HT-29 (cell line): Measurements from ENCODE around the gene INPP5A. TPM values are rescaled to one million over a fixed set of nuclear protein-coding genes. Genes with fewer than 3 reads are reported as not detected.
"Not testable (repeated sequence)": the region's sequence is repeated elsewhere in the genome, so short reads cannot be mapped to it uniquely, and the experiment has no call there.

Experiments
- DNase-seq: peaks from one replicate; pipeline ENCODE4 v3.0.0-alpha.2; 2015; ENCODE audit warnings: low spot score
- total RNA-seq: library from RNA; depleted of rRNA; stranded (reverse); fragments of >200 nt; shearing (Covaris generic); gene quantifications from 2 replicates; pipeline ENCODE4 v1.2.3, GENCODE V29; 2014

Gene INPP5A
- total RNA-seq, 1 experiment from 2014 or later, result 22.7 TPM

- DNase-seq, result no peak
Observed at GRCh38 chr10:132754071-132754470, 216.5 kb downstream of the INPP5A start.

DNA sequence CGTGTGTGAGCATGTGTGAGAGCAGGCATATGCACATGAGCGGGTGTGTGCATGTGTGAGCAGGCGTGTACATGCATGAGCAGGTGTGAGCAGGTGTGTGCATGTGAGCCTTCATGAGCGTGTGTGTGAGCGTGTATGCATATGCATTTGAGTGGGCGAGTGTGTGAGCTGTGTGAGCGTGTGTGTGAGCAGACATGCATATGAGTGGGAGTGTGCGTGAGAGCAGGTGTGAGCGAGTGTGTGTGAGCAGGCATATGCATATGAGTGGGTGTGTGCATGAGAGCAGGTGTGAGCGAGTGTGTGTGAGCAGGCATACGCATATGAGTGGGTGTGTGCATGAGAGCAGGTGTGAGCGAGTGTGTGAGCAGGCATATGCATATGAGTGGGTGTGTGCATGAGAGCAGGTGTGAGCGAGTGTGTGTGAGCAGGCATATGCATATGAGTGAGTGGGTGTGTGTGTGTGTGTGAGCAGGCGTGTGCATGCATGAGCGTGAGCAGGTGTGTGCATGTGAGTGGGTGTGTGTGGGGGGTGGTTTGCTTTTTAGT, 217.7 kb downstream of the INPP5A start:
- no peak for DNase-seq

- no peak for DNase-seq
Observed at GRCh38 chr10:132756591-132756990, 219.0 kb downstream of the INPP5A start.

GRCh38 chr10:132757171-132757570, 219.6 kb downstream of the INPP5A start:
- DNase-seq, result no peak

- no peak for DNase-seq
Observed at GRCh38 chr10:132758865-132759264, 221.3 kb downstream of the INPP5A start.

DNA sequence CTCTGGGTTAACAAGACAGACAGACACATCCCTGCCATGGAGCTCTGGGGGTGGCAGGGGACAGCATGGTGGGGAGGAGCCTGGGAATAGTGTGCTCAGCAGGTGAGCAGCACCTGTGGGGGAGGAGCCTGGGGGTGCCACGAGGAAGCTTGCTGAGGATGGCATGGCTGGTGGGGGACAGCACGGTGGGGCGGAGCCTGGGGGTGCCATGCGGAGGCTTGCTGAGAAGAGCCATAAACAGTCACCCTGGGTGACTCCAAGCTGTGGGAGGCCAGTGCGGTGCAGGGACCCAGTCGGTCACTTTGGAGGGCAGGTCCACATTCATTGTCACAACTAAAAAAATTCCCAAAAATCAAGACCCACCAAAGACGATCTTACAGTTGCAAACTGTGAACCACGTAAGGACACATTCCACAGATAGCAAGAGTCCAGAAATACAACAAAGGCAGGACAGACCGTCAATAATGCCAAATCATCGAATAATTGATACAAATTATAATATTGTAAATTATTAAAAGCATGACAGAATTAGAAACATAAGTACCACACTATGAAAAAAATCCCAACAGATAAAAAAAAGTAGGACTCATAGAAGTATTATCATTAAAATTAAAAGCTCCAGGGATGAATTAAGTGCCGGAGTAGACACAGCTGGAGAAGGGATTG, 223.9 kb downstream of the INPP5A start:
- DNase-seq, result no peak

- DNase-seq, result no peak
Observed at GRCh38 chr10:132762267-132762666, 224.7 kb downstream of the INPP5A start.

DNA sequence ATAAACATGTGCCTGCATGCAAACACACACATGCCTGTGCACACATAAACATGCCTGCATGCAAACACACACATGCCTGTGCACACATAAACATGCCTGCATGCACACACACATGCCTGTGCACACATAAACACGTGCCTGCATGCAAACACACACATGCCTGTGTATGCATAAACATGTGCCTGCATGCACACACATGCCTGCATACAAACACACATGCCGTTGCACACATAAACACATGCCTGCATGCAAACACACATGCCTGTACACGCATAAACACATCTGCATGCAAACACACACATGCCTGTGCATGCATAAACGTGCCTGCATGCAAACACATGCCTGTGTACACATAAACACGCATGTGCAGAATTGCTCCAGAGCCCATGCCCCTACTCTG, 226.0 kb downstream of the INPP5A start:
- DNase-seq, result no peak

DNA sequence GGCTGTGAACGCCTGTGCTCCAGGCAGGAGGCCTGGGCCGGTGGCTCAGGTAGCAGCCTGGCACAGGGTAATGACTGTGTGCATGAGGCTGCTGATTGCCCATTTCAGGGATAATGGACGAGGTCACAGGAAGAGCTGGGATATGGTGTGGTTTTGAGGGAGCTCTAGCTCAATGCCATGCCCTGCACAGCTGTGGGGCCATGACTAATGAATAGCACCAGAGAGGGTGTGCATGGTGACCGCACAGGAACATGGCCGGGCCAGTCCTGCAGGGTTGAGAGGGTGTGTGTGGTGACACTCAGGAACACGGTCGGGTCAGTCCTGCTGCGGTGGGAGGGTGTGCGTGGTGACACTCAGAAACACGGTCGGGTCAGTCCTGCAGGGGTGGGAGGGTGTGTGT, 226.5 kb downstream of the INPP5A start:
- no peak for DNase-seq

GRCh38 chr10:132765435-132765834, 227.8 kb downstream of the INPP5A start:
- DNase-seq, result no peak

- no peak for DNase-seq
Observed at GRCh38 chr10:132766291-132766690, 228.7 kb downstream of the INPP5A start.

DNA sequence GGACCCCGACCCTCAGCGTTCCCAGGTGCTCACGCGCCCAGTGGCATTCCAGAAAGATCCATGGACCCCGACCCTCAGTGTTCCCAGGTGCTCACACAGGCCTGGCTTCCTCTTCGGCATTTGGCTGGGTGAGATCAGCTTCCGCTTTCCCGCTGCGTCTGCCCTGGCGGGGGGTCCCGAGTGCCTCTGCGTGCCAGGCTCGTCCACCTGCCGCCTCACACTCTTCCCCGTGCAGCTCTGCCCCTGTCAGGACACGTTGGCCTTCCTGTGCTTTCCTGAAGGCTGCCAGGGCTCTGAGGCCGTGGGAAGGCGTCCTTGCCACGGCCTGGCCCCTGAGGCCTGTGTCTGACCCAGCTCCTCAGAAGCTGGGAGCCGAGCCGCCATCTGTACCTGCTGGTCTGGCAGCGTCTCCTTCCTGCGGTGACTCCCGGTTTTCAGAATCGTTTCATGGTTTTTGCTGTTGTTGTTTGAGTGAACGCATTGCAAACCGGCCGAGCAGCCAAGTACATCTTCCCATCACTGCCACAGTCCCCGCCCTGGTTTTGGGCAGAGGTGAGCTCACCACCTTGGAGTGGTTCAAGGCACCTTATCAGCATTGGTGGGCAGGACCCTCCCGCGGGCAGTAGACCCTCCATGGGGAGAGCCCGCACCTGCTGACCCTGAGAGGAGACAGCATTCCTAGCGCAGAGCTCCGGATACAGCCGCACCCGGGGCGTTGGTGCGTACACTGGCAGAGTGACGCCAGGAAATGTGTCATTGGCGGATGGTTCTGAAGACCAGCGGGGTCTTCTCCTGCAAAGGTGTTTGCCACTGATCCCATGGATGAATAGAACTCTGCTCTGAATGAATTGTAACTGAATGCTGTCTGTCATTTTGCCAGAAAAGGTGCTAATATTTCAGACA, 231.0 kb downstream of the INPP5A start:
- no peak for DNase-seq

GRCh38 chr10:132770061-132771021, 232.8 kb downstream of the INPP5A start:
- no peak for DNase-seq

DNA sequence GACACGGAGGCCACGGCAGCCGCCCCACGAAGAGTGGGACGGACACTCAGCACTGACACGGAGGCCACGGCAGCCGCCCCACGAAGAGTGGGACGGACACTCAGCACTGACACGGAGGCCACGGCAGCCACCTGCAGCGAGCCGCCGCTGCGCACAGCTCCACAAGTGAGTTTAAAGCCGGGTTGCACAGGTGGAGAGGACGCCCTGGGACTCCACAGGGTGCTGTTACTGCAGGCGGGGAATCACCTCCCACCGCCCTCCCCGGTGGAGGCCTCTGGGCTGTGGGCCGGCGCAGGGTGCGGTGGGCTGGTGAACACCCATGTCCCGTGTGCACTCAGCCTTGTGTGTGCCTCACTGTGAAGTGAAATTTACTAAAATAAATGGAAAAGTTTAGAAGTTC, 235.2 kb downstream of the INPP5A start:
- not testable (repeated sequence) for DNase-seq

- DNase-seq, result no peak
Observed at GRCh38 chr10:132774181-132774901, 236.8 kb downstream of the INPP5A start.

- peak; percentile 7 for DNase-seq
Observed at GRCh38 chr10:132774902-132775863, 237.6 kb downstream of the INPP5A start.

DNA sequence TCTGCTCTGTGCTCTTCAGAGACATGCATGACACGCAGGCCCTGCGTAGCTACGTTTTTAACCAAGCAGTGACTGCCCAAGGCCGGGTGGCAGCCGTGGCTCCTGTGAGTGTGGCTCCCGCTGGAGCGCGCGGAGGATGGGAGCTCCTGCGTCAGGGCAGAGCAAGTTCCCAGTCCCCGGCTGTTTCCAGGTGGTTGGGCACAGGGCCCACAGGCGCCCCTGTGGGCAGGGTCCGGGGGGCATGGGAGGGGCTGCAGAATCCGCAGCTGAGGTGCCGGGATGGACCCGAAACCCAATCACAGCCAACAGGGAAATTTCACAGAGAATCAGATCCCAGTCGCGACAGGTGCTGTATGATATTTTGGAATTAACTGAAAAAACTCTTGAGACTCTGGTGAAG, 238.6 kb downstream of the INPP5A start:
- DNase-seq, result no peak

DNA sequence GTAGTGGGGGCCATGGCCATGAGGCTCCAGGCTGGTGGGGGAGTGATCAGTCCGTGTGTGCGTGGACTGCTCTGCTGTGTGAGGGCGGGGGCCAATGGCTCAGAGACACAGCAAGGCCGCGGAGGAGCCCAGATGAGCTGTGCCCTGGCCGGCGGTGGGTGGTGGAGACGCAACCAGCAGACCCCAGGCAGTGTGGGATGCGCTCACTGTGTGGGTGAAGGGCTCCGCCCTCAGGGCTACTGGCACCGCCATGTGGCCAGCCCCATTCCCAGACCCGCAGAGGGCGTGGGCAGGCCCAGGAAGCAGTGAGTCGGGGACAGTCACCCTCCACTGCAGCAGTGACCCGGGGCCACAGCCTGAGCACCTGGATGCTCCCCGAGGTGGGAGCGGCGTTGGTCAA, 239.2 kb downstream of the INPP5A start:
- DNase-seq, result no peak

DNA sequence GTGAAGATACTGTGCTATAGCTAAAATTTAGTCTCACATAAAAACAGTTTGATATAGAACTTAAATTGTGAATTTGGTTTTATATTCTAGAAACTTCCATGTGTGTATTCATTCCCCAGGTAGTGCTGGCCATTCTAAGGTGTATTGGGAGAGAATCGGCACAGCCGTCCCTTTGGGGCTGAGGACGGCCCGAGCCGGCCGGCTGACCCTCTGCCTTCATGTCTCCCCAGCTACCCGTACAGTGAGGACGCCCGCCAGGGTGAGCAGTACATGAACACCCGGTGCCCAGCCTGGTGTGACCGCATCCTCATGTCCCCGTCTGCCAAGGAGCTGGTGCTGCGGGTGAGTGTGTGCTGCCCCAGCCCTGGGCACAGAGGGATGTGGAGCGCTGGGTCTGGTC, 239.9 kb downstream of the INPP5A start:
- no peak for DNase-seq
